AG10803 (cell line): Measurements from ENCODE around the gene SPEG.
A peak's percentile ranks its signal among the peaks of the same experiment; 100 is the strongest.

Experiments used
- DNase-seq: peaks from one replicate; pipeline ENCODE4 v3.0.0; 2010; ENCODE audit warnings: low read depth
- H3K4me3 ChIP-seq: 2 replicates; pipeline ENCODE4 v1.5.1; 2011; ENCODE audit warnings: mild to moderate bottlenecking, low read length, control low read depth
- CTCF ChIP-seq: conservative IDR thresholded peaks from 2 replicates; pipeline ENCODE4 v1.5.1; 2011; ENCODE audit warnings: mild to moderate bottlenecking, low read length, control low read depth, inconsistent platforms

SPEG gene

GRCh38 chr2:219499555-219499954, 64.9 kb downstream of the SPEG start:
- TF ChIP-seq CTCF: no peak
- peak overlapping the region; percentile 89 for H3K4me3 ChIP-seq

GRCh38 chr2:219500135-219500534, 65.5 kb downstream of the SPEG start:
- peak; percentile 34 for TF ChIP-seq CTCF
- no peak for DNase-seq
- peak overlapping the region; percentile 89 for H3K4me3 ChIP-seq

More at GRCh38 chr2:219499555-219499954, 64.9 kb downstream of the SPEG start:
- DNase-seq: no peak

- no peak overlapping the region for H3K4me3 ChIP-seq
- TF ChIP-seq CTCF: no peak
Observed at GRCh38 chr2:219501849-219502248, 67.2 kb downstream of the SPEG start.

GRCh38 chr2:219502618-219503017, 68.0 kb downstream of the SPEG start:
- no peak overlapping the region for H3K4me3 ChIP-seq
- DNase-seq: no peak
- no peak for TF ChIP-seq CTCF

More at GRCh38 chr2:219501849-219502248, 67.2 kb downstream of the SPEG start:
- DNase-seq: no peak

- no peak overlapping the region for H3K4me3 ChIP-seq
- DNase-seq: no peak
- TF ChIP-seq CTCF: no peak
Observed at GRCh38 chr2:219505585-219505984, 70.9 kb downstream of the SPEG start.

GRCh38 chr2:219506153-219506801, 71.6 kb downstream of the SPEG start:
- TF ChIP-seq CTCF: no peak
- H3K4me3 ChIP-seq: no peak overlapping the region

GRCh38 chr2:219506802-219507526, 72.3 kb downstream of the SPEG start:
- H3K4me3 ChIP-seq: no peak overlapping the region
- no peak for DNase-seq
- no peak for TF ChIP-seq CTCF

More at GRCh38 chr2:219506153-219506801, 71.6 kb downstream of the SPEG start:
- DNase-seq: no peak
